ENCODE measurements around the gene RAB26.

GRCh38 chr16:2180962-2181923 is 32.8 kb downstream of the RAB26 start:
- TF ChIP-seq ZNF8 (CRISPR knock-in tag; IDR thresholded peaks at IDR 0.05): no peak
- no peak for TF ChIP-seq PPARA (CRISPR knock-in tag; IDR thresholded peaks at IDR 0.05; ENCODE audit: borderline replicate concordance)
- no peak for TF ChIP-seq TCF4 (CRISPR knock-in tag; IDR thresholded peaks at IDR 0.05; ENCODE audit: borderline replicate concordance)
- TF ChIP-seq GLIS3 (CRISPR knock-in tag; IDR thresholded peaks at IDR 0.05): no peak
- no peak for TF ChIP-seq PATZ1 (CRISPR knock-in tag; IDR thresholded peaks at IDR 0.05; ENCODE audit: borderline replicate concordance)
- TF ChIP-seq ZC3H10 (CRISPR knock-in tag; IDR thresholded peaks at IDR 0.05): no peak
- no peak for TF ChIP-seq CSRNP3 (CRISPR knock-in tag; IDR thresholded peaks at IDR 0.05)
- TF ChIP-seq ZNF70 (CRISPR knock-in tag; IDR thresholded peaks at IDR 0.05): no peak
- no peak for TF ChIP-seq POU6F1 (CRISPR knock-in tag; IDR thresholded peaks at IDR 0.05; ENCODE audit: borderline replicate concordance, low read depth)
- no peak for TF ChIP-seq CREB5 (CRISPR knock-in tag; IDR thresholded peaks at IDR 0.05; ENCODE audit: low read depth)
- no peak for TF ChIP-seq TSHZ2 (CRISPR knock-in tag; IDR thresholded peaks at IDR 0.05)
- TF ChIP-seq ZFP3 (CRISPR knock-in tag; IDR thresholded peaks at IDR 0.05): no peak
- no peak for TF ChIP-seq CSDC2 (CRISPR knock-in tag; IDR thresholded peaks at IDR 0.05)
- no peak for TF ChIP-seq BACH2 (CRISPR knock-in tag; IDR thresholded peaks at IDR 0.05; ENCODE audit: borderline replicate concordance)

All from SK-N-SH treated with all-trans-retinoic acid at 6 μM for 48 hours (cell line).